Subcutaneous abdominal adipose tissue (tissue), 5 donors: ENCODE results near the gene BAG3.
A peak's percentile ranks its signal among the peaks of the same experiment; 100 is the strongest.

ENCODE experiments used
- H3K27ac ChIP-seq: one replicate; pipeline ENCODE4 v1.7.0; 2013; ENCODE audit warnings: low read depth, mild to moderate bottlenecking, inconsistent platforms, low read length, moderate library complexity
- H3K27me3 ChIP-seq, 5 donors: one replicate each; pipeline ENCODE4 v1.7.0; 2013; ENCODE audit warnings: low read length in 5 of 5, inconsistent platforms in 1 of 5; ENCODE audit not compliant: control insufficient read depth in 5 of 5, insufficient read depth in 4 of 5
- H3K36me3 ChIP-seq, 5 donors: one replicate each; pipeline ENCODE4 v1.7.0; 2013; ENCODE audit warnings: low read length in 5 of 5; ENCODE audit not compliant: control insufficient read depth in 5 of 5, insufficient read depth in 5 of 5
- H3K4me1 ChIP-seq, 5 donors: one replicate each; pipeline ENCODE4 v1.7.0; 2013; ENCODE audit warnings: low read length in 5 of 5, mild to moderate bottlenecking in 3 of 5, moderate library complexity in 1 of 5; ENCODE audit not compliant: control insufficient read depth in 5 of 5, insufficient read depth in 5 of 5
- H3K4me3 ChIP-seq, 5 donors: one replicate each; pipeline ENCODE4 v1.7.0; 2013; ENCODE audit warnings: low read length in 5 of 5, low read depth in 1 of 5
- H3K9ac ChIP-seq, 5 donors: one replicate each; pipeline ENCODE4 v1.7.0; 2013; ENCODE audit warnings: low read length in 5 of 5, mild to moderate bottlenecking in 4 of 5, moderate library complexity in 3 of 5
- H3K9me3 ChIP-seq, 5 donors: one replicate each; pipeline ENCODE4 v1.7.0; 2013; ENCODE audit warnings: low read length in 5 of 5; ENCODE audit not compliant: control insufficient read depth in 5 of 5
- donor health status: healthy.
- donor health status: healthy.
- donor health status: healthy.
- donor health status: healthy.
- donor health status: healthy.

Gene BAG3

DNA sequence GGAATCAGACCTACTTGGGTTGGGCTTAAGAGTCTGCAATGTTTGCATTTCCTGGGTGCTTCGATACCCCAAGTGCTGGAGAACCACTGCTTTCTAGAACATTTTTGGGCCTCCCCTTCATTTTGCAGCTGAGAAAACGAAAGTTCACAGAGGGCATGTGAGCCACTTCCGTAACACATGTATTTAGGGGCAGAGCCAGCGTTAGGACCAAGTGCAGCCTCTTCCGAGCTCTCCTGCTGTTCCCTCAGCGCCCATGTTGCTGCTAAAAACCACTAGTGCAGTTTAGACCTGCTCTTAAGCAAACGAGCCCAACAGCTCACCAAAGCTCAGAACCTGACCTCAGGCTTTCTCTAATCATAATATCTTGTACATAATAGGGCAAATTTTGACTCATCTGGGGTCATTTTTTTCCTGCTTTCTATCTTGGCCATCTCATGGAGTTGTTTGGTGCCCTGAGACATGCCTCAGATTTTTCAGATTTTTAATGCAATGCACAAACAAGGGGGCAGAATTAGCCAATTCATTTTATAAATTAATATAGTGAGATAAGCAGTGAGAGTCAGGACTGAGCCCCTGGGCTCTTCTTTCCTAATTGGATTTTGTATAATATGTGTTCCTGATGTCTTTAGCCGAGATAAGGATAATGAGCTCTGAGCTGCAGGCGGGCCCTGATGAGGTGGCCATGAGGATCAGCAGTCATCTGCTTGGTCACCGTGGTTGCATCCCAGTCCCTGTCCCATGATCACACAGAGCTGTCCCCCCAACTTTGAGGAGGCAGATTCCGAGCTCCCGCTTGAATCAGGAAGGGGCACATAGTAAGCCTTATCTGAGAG lies 12.9 kb downstream of the BAG3 start:
- Histone ChIP-seq H3K9me3 (no peaks in the 10 kb centered on the region), H3K27ac (peak overlapping the region; percentile 74), H3K4me3 (peak overlapping the region in 2 of 5 donors; percentile 11 to 41), H3K27me3 (no peaks in the 10 kb centered on the region), H3K36me3 (peaks cover 0 to 12% (median 3%) of the 10 kb centered on the region in 5 donors), H3K9ac (peak overlapping the region in 3 of 5 donors; percentile 39 to 60 (median 43)), H3K4me1 (peaks cover 20 to 88% (median 76%) of the 10 kb centered on the region in 5 donors)

GRCh38 chr10:119665901-119666708 lies 14.9 kb downstream of the BAG3 start:
- Histone ChIP-seq H3K4me3 (peak overlapping the region in 1 of 5 donors; percentile 7), H3K9me3 (no peaks in the 10 kb centered on the region), H3K4me1 (peaks cover 20 to 80% (median 73%) of the 10 kb centered on the region in 5 donors), H3K27ac (peak overlapping the region; percentile 83), H3K36me3 (peaks cover 0 to 24% (median 16%) of the 10 kb centered on the region in 5 donors), H3K9ac (peak overlapping the region in 2 of 5 donors; percentile 0 to 34), H3K27me3 (no peaks in the 10 kb centered on the region)

DNA sequence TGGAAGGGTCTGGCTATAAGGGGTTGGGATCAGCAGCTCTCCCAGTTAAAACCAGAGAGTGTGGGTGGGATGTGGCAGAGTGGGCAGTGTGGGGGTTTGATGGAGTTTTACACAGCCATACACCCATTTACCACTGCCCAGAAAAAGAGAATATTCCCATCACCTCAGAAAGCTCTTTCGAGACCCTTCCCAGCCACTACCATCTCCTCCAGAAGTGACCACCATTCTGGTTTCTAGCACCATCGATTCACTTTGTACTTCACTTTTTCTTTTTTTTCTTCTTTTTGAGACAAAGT lies 15.5 kb downstream of the BAG3 start:
- no peaks in the 10 kb centered on the region for H3K9me3 ChIP-seq
- no peak overlapping the region for H3K4me3 ChIP-seq
- H3K4me1 ChIP-seq: peaks cover 20 to 75% (median 71%) of the 10 kb centered on the region in 5 donors
- peaks cover 0 to 30% (median 22%) of the 10 kb centered on the region in 5 donors for H3K36me3 ChIP-seq
- H3K9ac ChIP-seq: peak overlapping the region in 2 of 5 donors; percentile 0 to 29
- peak overlapping the region; percentile 83 for H3K27ac ChIP-seq
- H3K27me3 ChIP-seq: no peaks in the 10 kb centered on the region

DNA sequence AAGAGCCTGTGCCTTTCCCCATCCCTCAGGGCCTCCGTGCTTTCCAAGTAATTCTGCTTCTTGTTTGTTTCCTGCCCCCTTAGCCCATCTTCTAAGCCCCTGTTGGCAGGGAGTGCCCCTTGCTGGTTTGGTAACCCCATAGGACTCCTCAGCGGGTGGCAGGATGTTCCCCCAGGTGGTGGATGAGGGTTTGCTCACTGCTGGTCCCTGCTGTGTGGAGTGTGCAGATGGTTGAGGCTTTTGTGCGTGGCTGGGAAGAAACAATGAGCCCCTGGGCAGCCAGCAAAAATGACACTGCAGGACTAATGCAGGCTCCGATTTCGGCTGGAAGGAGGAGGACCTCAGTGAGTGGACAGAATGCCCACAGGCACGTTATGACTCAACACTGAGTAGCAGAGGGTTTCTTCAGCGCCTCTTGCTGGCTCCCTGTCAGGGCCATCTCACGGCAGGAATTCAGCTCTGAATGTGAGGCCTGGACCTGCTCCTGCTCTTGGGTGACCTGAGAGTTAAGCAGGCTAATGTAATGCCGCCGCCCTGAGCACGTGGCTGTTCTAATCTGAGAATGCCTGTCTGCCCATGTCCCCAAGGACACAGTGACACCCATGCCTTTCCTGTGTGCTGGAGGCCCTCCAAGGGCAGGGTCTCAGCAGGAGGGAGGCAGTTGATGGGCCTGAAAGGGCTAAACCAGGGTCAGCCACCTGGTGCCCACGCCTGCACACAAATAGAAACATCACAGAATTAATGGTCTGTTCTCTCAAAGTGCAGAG lies 16.6 kb downstream of the BAG3 start:
- H3K4me1 ChIP-seq: peaks cover 20 to 67% (median 64%) of the 10 kb centered on the region in 5 donors
- peak overlapping the region; percentile 83 for H3K27ac ChIP-seq
- peak overlapping the region in 3 of 5 donors; percentile 11 to 63 (median 29) for H3K9ac ChIP-seq
- no peaks in the 10 kb centered on the region for H3K9me3 ChIP-seq
- peaks cover 0 to 40% (median 31%) of the 10 kb centered on the region in 5 donors for H3K36me3 ChIP-seq
- peak overlapping the region in 2 of 5 donors; percentile 9 to 20 for H3K4me3 ChIP-seq
- H3K27me3 ChIP-seq: no peaks in the 10 kb centered on the region

DNA sequence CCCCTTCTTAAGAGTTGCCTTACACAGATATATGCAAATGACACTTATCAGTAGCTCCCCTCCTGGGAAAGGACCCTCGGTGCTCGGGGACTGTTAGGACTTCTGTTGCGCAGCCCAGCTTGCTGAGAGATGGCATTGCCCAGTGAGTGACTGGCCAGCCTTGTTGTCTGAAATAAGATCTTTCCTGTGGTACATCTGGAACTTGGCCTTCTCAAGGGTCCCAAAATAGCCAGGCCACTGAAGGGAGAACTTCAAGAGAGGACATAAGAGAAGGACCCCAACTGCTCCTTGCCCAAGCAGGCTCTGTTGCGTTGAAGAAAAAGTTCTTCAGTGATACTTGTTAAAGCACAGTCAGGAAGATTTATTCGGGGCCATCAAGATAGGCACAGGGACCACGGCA lies 17.3 kb downstream of the BAG3 start:
- no peaks in the 10 kb centered on the region for H3K9me3 ChIP-seq
- H3K36me3 ChIP-seq: peaks cover under 1 to 48% (median 39%) of the 10 kb centered on the region in 5 donors
- H3K27ac ChIP-seq: peak overlapping the region; percentile 83
- H3K4me1 ChIP-seq: peaks cover 20 to 60% (median 57%) of the 10 kb centered on the region in 5 donors
- no peak overlapping the region for H3K4me3 ChIP-seq
- H3K27me3 ChIP-seq: no peaks in the 10 kb centered on the region
- peak overlapping the region in 2 of 5 donors; percentile 9 to 12 for H3K9ac ChIP-seq

DNA sequence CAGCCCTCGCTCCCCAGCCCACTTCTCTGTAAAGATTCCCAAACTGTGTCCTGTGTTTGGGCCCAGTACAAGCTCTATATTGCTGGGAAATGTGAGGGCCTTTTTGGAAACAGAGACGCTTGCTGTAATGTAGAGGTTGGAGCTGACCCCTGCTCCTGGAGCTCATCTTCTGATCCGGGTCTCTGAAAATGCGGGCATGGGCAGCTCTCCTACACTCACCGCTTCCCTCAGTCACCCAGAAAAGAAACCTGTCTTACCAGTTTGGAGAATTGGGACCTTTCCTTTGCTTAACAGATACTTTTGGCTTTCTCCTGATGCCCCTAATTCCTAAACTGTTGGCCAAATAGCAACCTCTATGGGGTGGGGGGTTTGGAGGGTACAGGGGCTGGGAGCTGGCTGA lies 18.2 kb downstream of the BAG3 start:
- peak overlapping the region; percentile 83 for H3K27ac ChIP-seq
- H3K4me1 ChIP-seq: peaks cover 19 to 51% (median 48%) of the 10 kb centered on the region in 5 donors
- peak overlapping the region in 1 of 5 donors; percentile 4 for H3K9ac ChIP-seq
- no peaks in the 10 kb centered on the region for H3K9me3 ChIP-seq
- no peaks in the 10 kb centered on the region for H3K27me3 ChIP-seq
- no peak overlapping the region for H3K4me3 ChIP-seq
- peaks cover 8 to 55% (median 47%) of the 10 kb centered on the region in 5 donors for H3K36me3 ChIP-seq

DNA sequence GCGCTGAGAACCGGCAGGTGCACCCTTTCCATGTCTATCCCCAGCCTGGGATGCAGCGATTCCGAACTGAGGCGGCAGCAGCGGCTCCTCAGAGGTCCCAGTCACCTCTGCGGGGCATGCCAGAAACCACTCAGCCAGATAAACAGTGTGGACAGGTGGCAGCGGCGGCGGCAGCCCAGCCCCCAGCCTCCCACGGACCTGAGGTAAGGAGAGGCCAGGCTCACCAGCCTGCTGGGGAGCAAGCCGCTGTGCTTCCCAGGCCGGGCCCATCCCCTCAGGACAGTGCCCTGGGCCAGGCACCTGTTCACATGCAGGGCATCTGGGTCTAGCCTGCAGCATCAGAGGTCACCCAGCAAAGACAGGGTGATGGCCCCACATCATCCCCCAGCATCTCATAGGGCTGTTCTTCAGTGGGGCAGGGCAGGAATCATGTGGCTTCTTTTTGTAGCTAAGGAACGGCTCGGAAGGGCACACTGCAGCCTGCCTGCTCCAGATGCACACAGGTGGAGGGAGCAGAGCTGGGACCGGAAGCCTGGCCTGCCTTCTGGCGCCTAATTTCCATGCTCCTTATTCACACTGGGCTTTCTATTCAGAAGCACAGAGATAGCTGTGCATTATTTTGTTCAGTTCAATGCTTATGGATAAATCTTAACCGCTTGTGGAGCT lies 18.9 kb downstream of the BAG3 start:
- peaks cover 17 to 48% (median 46%) of the 10 kb centered on the region in 5 donors for H3K4me1 ChIP-seq
- no peaks in the 10 kb centered on the region for H3K27me3 ChIP-seq

GRCh38 chr10:119670717-119671116 lies 19.5 kb downstream of the BAG3 start:
- no peak overlapping the region for H3K27ac ChIP-seq
- no peak overlapping the region for H3K9ac ChIP-seq
- H3K36me3 ChIP-seq: peaks cover 10 to 63% (median 48%) of the 10 kb centered on the region in 5 donors
- H3K4me3 ChIP-seq: no peak overlapping the region
- H3K27me3 ChIP-seq: no peaks in the 10 kb centered on the region
- H3K4me1 ChIP-seq: peaks cover 17 to 44% (median 41%) of the 10 kb centered on the region in 5 donors
- H3K9me3 ChIP-seq: no peaks in the 10 kb centered on the region

More for the DNA sequence above, 18.9 kb downstream of the BAG3 start:
- Histone ChIP-seq H3K27ac (no peak overlapping the region), H3K36me3 (peaks cover 10 to 59% (median 48%) of the 10 kb centered on the region in 5 donors), H3K9me3 (no peaks in the 10 kb centered on the region), H3K4me3 (no peak overlapping the region), H3K9ac (no peak overlapping the region)

DNA sequence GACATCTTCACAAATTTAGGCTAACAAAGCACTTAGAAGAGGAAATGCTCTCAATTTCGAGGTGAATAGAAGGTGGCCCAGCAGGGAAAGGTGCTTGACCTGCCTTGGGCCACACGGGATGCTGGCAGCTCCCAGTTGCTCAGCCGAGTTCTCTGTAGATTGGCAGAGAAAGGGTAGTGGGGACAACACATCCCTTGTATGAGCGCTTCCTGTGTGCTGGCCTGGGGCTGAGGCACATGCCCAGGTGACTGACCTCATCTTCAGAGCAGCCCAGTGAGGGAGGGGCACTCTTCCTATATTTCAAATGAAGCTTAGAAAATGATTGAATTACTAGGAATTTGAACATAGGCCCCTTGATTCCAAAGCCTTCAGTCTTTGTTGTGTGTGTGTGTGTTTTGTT lies 20.2 kb downstream of the BAG3 start:
- no peaks in the 10 kb centered on the region for H3K9me3 ChIP-seq
- H3K4me3 ChIP-seq: no peak overlapping the region
- H3K27ac ChIP-seq: no peak overlapping the region
- H3K27me3 ChIP-seq: no peaks in the 10 kb centered on the region
- no peak overlapping the region for H3K9ac ChIP-seq
- peaks cover 12 to 37% (median 34%) of the 10 kb centered on the region in 5 donors for H3K4me1 ChIP-seq
- peaks cover 10 to 66% (median 50%) of the 10 kb centered on the region in 5 donors for H3K36me3 ChIP-seq
